GM13976 (cell line): ENCODE measurements around the gene AUTS2.

Experiments used
- DNase-seq: peaks from one replicate; pipeline ENCODE4 v3.0.0; 2012; ENCODE audit warnings: low spot score
- in situ Hi-C: fragments of 300-500 bp; cut with MboI; formaldehyde crosslinking; loops from one replicate; pipeline ENCODE4 v1.12.0; 2022; ENCODE audit warnings: low sequenced_read_pairs, mixed read lengths, inconsistent platforms; ENCODE audit not compliant: unreplicated experiment
- TF ChIP-seq, protein P1 (sequence below): IDR thresholded peaks from 2 replicates; pipeline ENCODE4 v1.5.1; 2012; ENCODE audit warnings: borderline replicate concordance, mild to moderate bottlenecking; ENCODE audit not compliant: insufficient read depth; ENCODE audit errors: extremely low read depth, missing control alignments, control extremely low read depth

Gene AUTS2

DNA sequence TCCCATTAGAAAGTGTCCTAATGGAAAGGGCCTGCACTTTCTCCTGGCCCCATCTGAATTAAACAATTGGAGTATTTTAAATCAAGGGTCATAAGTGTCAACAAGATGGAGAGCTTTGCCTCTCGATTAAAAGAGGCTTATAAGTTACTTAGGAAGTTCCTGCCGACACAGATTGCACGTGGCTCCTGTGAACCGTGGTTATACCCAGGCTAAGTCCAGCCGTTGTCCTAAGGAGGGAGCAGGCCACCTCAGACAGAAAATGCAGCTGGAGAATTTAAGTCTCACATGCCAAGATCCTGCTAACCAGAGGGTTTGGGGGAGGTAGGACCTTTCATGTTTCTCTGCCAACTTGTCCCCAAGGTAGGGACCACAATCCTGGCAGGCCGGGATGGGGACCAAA, 907.2 kb downstream of the AUTS2 start:
- no peak for DNase-seq

GRCh38 chr7:70505886-70506285, 907.6 kb downstream of the AUTS2 start:
- in situ Hi-C loops: no loop called here
- no peak for DNase-seq
- TF ChIP-seq, protein P1, sequence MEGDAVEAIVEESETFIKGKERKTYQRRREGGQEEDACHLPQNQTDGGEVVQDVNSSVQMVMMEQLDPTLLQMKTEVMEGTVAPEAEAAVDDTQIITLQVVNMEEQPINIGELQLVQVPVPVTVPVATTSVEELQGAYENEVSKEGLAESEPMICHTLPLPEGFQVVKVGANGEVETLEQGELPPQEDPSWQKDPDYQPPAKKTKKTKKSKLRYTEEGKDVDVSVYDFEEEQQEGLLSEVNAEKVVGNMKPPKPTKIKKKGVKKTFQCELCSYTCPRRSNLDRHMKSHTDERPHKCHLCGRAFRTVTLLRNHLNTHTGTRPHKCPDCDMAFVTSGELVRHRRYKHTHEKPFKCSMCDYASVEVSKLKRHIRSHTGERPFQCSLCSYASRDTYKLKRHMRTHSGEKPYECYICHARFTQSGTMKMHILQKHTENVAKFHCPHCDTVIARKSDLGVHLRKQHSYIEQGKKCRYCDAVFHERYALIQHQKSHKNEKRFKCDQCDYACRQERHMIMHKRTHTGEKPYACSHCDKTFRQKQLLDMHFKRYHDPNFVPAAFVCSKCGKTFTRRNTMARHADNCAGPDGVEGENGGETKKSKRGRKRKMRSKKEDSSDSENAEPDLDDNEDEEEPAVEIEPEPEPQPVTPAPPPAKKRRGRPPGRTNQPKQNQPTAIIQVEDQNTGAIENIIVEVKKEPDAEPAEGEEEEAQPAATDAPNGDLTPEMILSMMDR: no peak

More for the DNA sequence above, 907.2 kb downstream of the AUTS2 start:
- in situ Hi-C loops: no loop called here
- TF ChIP-seq, protein P1: no peak

DNA sequence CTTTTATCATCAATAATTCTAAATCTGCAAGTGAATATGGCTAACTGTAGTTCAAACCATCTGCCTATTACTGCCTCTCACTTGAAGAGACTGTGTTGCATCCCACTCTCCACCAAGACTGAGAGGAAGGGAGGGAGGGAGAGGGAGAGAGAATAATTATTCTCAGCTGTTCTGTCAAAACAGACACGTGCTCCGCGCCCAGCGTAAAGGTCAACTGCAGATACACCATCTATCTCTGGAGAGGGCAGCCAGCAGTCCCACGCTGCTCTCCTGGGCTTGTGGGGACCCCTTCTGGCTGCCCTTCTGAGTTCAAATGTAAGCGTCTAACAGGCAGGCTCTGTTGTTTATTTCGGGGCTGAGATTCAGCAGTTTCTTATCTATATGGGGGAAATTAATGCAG, 908.2 kb downstream of the AUTS2 start:
- TF ChIP-seq, protein P1: no peak
- in situ Hi-C loops: no loop called here
- no peak for DNase-seq

DNA sequence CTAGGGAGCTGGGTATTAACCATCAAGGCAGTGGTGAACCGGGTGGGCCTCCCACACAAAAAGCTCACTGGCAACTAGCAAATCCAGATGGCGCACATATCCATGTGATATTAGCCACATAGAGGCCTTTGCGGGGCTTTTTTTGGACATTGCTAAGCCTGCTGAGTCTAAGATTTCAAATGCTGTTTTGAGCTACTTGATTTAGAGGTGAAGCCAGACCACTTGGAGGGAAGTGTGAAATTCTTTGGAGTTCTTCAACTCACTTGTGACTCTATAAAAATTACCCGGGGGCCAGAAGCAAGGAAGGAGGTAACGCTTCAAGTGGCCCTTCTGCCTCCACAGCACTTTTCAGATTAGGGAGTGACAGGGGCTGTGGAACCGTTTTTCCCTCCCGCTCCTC, 913.9 kb downstream of the AUTS2 start:
- DNase-seq: no peak
- in situ Hi-C loops: no loop called here
- TF ChIP-seq, protein P1: no peak

DNA sequence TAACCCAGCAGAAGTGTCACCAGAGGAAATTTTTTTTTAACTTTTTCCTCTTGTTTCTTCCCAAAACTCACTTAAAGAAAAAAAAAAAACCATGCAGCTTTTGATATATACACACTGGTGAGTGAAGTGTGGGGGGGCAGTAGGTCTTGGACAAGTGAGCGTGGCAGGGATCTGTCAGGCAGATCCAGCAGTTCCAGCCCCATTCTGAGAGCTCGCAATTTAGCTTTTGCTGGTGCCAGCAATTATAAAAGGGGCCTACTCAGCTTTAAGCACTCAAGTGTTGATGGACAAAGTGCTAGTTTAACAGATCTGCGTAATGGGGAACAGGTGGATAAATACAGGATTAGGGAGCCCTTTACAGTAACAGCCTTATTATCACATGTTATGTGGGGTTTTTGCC, 914.5 kb downstream of the AUTS2 start:
- no peak for DNase-seq
- in situ Hi-C loops: no loop called here
- TF ChIP-seq, protein P1: no peak

DNA sequence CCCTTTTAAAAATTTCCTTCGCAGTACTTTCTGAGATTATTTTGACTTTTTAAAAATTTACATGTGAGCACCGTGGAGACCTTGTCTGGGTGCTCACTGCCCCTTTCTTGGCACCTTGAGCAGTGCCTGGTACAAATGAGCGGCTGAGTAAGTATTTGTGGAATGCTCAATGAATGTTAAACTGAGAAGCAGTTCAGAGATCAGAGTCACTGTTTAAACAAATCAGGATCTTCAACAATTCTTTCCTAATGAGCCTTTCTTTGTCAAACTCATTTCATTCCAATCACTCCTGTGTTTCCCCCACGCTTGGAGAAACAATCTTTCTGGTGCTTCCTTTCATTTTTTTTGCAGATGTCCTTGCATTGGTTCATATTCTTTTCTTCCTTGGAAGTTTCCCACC, 922.3 kb downstream of the AUTS2 start:
- in situ Hi-C loops: no loop called here
- TF ChIP-seq, protein P1: no peak
- no peak for DNase-seq

- DNase-seq: no peak
- in situ Hi-C loops: no loop called here
- TF ChIP-seq, protein P1: no peak
Observed at GRCh38 chr7:70523249-70523988, 925.1 kb downstream of the AUTS2 start.
